NCI-H524 (cell line): ENCODE data around the gene MSI2.

Source experiments
- DNase-seq, 2 experiments: peaks; one replicate each; lab custom pipeline; 2025; lab: John Stamatoyannopoulos, UW

MSI2 gene

GRCh38 chr17:57506774-57507127 lies 250.4 kb downstream of the MSI2 start:
- DNase-seq = no peak

- DNase-seq = peak; percentile 29 to 72
These were observed 251.5 kb downstream of the MSI2 start for GRCh38 chr17:57507828-57508227.

DNA sequence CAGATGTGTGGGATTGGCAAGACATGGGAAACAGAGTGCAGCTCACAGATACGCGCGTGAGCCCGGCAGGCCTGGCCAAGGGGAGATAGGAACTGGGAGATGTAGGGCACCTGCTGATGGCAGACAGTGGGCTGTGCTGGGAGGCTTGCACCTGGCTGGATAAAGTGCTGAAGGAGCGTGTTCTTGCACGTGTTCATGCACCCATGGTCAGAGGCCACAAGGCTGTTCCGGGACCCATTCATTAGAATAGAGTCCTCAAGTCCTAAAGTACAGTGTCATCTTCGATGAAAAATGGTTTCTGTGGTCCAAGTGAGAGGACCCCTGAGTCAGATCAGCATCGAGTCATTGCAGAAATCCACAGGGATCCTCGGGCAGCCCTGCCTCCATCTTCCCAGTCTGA lies 252.3 kb downstream of the MSI2 start:
- DNase-seq = no peak

- peak; percentile 61 to 85 for DNase-seq
These were observed 255.3 kb downstream of the MSI2 start for GRCh38 chr17:57511475-57512123.

GRCh38 chr17:57512258-57512657 lies 255.9 kb downstream of the MSI2 start:
- peak; percentile 90 to 97 for DNase-seq

DNA sequence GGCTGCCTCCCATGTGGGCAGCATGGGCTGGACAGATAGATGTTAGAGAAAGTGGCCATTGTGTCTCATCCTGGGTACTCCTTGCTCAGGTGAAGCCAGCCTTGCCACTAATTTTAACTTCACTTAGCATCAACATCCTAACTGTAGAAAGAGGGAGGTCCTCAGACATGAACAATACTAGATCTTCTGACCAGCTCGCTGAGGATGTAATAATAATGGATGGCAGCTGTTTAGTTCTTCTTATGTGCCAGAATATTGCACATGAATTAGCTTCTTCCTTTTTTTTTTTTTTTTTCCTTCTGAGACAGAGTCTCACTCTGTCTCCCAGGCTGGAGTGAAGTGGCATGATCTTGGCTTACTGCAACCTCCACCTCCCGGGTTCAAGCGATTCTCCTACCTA lies 256.4 kb downstream of the MSI2 start:
- DNase-seq = peak in 1 of 2 experiments; percentile 70

- no peak for DNase-seq
These were observed 257.2 kb downstream of the MSI2 start for GRCh38 chr17:57513569-57513968.

- DNase-seq = no peak
These were observed 258.3 kb downstream of the MSI2 start for GRCh38 chr17:57514614-57515013.

- DNase-seq = no peak
These were observed 259.4 kb downstream of the MSI2 start for GRCh38 chr17:57515662-57516211.

- DNase-seq = no peak
These were observed 260.2 kb downstream of the MSI2 start for GRCh38 chr17:57516290-57517230.

- DNase-seq = peak; percentile 47 to 80
These were observed 260.9 kb downstream of the MSI2 start for GRCh38 chr17:57517273-57517631.

DNA sequence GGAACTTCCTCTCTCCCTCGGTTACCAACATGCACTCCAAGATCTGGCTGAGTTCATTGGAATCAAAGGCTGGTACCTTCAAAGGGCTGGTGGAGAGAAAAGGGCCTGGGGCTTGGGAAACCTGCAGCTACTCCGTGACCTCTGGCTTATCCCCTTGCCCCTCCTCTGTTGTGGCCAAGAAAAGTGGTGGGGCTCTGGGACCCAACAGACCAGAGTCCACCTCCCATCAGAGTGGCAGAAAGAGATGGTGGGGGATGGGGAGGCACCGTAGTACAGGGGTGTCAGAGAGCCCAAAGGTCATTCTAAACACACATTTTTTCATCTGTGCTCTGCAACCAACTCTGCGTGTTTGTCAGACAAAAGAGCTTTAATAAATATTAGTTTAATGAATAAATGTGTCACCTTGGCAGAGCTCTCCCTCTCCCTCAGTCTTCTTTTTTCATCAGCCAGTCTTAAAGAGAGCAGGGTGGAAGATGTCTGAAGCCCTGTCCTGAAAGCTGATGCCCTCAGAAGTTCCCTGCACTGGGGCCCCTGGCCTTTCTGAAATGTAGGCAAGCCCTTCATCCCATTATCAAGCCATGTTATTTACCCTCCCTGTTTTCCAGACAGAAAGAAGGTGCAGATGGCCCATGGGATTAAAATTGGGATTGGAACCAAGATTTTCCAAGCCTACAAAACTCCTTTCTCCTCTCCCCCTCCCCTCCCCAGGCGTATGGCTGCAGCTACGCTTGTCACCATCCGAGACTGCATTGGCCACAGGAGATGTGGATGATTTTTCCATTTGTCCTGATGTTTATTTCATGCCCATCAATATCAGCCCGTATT lies 261.5 kb downstream of the MSI2 start:
- peak; percentile 96 to 98 for DNase-seq

DNA sequence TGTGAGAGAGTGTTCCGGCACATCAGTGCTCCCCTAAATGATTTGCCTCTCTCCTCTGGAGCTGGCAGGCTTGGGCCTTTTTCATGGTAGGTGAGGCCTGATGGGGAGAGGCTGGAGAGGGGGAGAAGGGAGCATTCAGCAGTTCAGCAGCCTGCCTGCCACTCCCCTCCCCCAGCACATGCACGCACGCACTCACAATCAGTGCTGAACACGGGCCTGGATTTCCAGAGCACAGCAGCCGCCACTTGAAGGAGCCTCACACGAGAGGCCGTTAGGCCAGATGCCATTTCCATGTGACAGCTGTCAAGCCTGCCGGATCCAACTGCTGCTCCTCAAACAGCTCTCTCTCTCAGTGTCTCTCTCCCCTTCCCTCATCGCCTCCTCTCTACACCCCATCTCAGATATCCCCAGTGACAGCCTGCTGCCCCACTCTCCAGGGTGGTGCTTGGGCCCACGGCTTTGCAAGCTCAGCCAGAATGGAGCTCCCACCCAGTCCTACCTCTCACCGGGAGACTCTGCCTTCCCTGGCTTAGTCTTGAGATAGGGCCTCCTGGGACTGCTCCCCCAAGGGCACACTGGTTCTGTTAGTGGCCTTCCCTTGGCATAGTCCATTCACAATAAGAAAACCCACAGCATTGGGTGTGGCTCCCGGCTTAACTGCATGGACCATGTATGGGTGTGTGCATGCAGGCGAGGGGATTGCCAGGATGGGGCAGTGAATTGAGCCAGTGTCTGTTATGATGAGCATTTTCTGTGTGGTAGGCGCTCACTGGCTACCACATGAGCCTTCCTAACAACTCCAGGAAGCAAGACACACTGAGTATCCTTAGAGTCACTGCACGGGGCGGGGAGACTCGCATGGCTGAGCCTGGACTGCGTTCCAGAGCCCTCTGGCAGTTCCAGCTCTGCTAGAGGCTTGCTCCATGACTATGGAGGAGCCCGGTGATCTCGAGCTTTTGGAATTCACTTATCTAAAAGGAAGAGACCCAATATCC lies 262.6 kb downstream of the MSI2 start:
- DNase-seq = peak; percentile 100

DNA sequence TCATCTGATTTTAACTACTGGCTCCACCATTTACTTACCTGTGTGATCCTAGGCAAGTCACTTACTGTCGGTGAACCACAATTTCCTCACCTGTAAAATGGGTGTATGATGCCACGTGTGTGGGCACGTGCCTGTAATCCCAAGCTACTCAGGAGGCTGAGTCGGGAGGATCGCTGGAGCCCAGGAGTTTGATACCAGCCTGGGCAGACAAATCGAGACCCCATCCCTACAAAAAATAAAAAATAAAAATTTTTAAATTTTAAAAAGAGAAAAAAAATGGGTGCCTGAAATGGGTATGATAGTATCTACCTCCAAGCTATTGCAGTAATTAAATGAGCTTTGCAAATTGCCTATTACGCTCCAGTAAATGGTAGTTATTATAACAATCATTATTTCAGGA lies 263.5 kb downstream of the MSI2 start:
- DNase-seq = no peak

DNA sequence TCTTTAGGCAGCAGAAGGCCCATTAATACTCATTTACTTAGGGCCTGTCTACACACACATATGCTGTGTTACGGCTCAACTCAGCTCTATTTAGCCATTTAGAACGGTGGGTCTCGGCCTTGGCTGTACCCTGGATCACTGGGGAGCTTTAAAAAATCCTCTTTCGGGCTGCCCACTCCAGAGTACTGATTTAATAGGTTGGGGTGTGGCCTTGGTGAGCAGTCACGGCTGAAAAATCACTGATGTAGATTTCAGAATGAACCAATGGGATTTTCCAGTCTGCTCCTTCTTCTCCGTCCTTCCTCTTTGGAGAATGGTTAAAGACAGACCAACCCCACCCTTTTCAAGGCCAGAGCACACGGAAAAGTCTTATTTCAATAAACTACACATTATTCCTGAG lies 265.3 kb downstream of the MSI2 start:
- DNase-seq = peak; percentile 71 to 94

DNA sequence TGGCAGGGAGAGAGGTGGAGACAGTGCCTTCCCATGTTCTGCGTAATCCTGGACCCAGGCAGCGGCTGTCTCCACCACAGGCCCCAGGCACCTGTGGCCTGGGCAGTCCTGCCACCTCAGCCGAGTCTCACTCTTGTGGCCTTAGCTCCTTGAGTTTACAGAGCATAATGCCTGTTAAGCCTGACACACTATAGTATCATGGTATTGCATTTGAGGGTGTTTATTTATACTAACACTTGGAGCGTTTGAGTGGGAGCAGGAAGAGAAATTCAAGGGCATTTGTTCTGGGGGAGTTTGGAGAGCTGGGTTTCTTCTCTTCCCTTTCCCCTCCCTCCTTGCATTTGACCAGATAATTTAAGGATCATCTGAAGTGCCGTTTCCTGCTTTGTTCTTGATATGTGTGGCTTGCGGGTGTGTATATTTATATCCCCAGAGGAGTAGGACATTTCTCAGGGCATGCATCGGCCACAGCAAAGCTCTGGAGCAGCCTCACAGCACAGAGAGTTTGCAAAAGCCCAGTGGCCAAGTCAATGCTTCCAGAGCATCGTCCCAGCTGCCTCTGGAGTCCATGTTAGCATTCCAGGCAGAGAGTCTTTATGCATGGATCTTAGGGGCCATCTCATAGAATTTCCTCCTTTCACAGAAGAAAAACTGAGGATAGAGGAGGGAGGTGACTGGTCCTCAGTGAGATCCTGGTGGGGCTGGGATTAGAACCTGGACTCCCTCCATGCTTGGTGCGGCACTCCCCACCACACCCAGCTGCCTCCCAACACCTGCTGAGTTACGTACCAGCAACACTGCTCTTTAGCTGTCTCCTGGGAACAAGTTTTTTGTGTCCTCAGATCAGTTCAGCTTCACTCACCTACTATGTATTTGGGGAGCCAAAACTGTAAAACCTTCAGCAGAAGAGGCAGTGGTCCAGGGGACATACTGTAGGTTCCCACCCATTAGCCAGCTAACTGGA lies 266.0 kb downstream of the MSI2 start:
- no peak for DNase-seq

- peak; percentile 55 to 80 for DNase-seq
These were observed 267.8 kb downstream of the MSI2 start for GRCh38 chr17:57523926-57524632.

GRCh38 chr17:57524839-57525568 lies 268.7 kb downstream of the MSI2 start:
- DNase-seq = no peak
